T follicular helper cell (primary cell): Measurements from ENCODE around the gene RRP12.
"Not testable (repeated sequence)": the region's sequence is repeated elsewhere in the genome, so short reads cannot be mapped to it uniquely, and the experiment has no call there.

Source experiments
- DNase-seq: peaks from one replicate; pipeline ENCODE4 v3.0.0-alpha.2; 2020; ENCODE audit warnings: low read depth
- total RNA-seq, 2 experiments: gene quantifications; one replicate each; lab custom pipeline; 2026; lab: John Stamatoyannopoulos, UW

The RRP12 gene, protein sequence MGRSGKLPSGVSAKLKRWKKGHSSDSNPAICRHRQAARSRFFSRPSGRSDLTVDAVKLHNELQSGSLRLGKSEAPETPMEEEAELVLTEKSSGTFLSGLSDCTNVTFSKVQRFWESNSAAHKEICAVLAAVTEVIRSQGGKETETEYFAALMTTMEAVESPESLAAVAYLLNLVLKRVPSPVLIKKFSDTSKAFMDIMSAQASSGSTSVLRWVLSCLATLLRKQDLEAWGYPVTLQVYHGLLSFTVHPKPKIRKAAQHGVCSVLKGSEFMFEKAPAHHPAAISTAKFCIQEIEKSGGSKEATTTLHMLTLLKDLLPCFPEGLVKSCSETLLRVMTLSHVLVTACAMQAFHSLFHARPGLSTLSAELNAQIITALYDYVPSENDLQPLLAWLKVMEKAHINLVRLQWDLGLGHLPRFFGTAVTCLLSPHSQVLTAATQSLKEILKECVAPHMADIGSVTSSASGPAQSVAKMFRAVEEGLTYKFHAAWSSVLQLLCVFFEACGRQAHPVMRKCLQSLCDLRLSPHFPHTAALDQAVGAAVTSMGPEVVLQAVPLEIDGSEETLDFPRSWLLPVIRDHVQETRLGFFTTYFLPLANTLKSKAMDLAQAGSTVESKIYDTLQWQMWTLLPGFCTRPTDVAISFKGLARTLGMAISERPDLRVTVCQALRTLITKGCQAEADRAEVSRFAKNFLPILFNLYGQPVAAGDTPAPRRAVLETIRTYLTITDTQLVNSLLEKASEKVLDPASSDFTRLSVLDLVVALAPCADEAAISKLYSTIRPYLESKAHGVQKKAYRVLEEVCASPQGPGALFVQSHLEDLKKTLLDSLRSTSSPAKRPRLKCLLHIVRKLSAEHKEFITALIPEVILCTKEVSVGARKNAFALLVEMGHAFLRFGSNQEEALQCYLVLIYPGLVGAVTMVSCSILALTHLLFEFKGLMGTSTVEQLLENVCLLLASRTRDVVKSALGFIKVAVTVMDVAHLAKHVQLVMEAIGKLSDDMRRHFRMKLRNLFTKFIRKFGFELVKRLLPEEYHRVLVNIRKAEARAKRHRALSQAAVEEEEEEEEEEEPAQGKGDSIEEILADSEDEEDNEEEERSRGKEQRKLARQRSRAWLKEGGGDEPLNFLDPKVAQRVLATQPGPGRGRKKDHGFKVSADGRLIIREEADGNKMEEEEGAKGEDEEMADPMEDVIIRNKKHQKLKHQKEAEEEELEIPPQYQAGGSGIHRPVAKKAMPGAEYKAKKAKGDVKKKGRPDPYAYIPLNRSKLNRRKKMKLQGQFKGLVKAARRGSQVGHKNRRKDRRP (N-terminal part only)
- total RNA-seq = 54.7 to 359 reads per million in 2 experiments

- DNase-seq = peak; percentile 81
Observed at GRCh38 chr10:97400665-97401454, at the start of gene RRP12. Gene RRP12 (minus strand): TSS chr10:97401340. CDS start chr10:97401231, 109 bp downstream.

DNA sequence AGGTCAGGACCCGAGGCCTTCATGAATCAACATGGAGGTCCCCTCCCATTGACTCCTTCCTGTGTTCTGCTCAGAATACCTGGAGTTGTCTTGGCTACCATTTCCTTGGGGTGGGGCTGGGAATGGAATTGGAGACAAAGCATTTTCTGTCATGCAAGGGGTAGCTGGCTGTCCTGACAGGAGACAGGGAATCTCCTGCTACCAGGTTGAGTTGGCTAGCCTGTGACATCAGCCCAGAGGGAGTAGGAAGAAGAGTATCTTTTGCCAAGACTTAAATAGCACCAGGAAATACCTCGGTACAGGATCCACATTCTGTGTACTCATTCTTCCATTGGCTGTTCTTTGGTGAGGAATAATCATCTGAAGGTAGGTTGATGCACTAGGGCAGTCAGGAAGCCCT lies 49.7 kb upstream of the RRP12 start:
- DNase-seq = no peak

- peak; percentile 84 for DNase-seq
Observed at GRCh38 chr10:97445722-97446639, 44.8 kb upstream of the RRP12 start, which contains the start of the genes EXOSC1 and ZDHHC16. Gene EXOSC1 (minus strand): TSS chr10:97446006. CDS start chr10:97445985, 21 bp downstream. Gene ZDHHC16 (plus strand): TSS chr10:97446175. CDS start chr10:97451676, 5,501 bp downstream.

- no peak for DNase-seq
Observed at GRCh38 chr10:97445357-97445721, 44.2 kb upstream of the RRP12 start.

GRCh38 chr10:97444212-97444611 lies 43.1 kb upstream of the RRP12 start:
- no peak for DNase-seq

DNA sequence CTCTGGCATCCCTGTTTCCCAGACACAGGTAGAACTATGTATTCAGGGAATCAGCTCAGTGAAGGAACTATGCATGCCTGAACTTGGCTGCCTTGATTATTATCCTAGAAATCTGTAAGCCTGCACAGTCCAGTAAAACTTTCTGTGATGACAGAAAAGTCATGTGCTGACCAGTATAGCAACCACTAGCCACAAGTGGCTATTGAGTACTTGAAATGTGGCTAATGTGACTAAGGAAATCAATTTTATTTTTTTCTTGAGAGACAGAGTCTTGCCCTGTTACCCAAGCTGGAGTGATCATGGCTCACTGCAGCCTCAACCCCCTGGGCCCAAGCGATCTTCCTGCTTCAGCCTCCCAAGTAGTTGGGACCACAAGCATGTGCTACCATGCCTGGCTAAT lies 41.1 kb upstream of the RRP12 start:
- no peak for DNase-seq

DNA sequence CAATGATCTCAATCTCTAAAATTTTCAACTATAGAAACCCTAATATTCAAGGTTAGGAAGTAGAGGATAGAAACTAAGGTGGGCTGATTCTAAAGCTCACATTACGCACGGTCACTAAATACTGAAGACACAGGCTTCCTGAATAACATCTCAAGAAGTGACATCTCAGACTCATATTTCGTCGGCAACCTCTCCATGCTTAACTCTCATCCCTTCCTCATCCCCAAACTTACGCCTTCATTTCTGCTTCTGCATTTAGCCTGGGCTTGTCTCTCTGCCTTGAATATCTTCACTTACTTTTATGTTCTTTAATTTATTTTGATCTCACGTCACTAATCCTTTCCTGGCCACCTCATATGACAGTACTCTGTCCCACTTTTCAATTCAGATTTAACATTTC lies 34.1 kb upstream of the RRP12 start:
- no peak for DNase-seq

DNA sequence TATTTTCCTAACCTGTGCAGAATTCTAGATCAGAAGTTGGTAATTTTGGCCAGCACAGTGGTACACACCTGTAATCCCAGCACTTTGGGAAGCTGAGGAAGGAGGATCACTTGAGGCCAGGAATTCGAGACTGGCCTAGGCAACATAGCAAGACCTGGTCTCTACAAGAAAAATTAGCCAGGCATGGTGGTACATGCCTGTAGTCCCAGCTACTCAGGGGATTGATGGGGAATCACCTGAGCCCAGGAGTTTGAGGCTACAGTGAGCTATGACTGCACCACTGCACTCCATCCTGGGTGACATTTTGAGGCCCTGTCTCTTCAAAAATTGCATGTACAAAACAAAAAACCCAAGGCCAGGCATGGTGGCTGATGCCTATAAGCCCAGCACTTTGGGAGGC lies 33.4 kb upstream of the RRP12 start:
- DNase-seq = no peak

DNA sequence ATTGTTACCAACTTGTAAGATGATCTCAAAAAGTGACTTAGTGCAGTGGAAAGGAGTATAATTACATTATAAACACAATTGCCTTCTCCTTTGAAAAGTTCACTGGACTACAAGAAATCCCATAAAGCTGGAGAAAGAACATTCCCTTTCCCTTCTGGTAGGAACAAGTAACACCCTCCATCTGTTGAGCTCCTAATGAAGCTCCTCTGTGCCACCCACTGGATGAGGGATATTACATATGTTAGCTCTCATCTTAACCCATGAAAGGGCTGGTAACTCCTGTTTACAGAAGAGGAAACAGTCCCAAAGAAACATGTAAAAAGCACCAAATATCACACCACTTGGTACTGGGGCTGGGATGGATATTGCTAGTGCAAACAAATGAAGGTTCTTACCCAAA lies 32.9 kb upstream of the RRP12 start:
- DNase-seq = no peak

DNA sequence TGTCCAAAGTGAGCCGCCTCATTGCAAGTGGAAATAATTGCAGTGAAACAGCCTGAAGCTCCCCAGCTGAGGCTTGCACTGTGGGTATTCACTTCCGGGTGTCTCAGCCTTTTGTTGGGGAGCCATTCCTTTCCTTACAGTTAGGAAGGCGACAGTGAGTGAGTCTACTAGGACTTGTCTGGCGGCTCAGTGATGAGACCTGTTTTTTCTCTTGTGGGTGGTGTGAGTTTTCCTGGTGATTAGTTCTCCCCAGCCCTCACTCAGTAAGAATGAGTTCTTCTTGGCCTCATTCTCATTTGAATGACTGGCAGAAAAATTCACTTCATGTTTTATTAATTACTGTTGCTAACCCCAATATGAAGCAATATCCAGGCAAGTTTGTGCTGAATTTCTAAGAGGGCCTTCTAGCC lies 27.4 kb upstream of the RRP12 start:
- DNase-seq = peak; percentile 26

DNA sequence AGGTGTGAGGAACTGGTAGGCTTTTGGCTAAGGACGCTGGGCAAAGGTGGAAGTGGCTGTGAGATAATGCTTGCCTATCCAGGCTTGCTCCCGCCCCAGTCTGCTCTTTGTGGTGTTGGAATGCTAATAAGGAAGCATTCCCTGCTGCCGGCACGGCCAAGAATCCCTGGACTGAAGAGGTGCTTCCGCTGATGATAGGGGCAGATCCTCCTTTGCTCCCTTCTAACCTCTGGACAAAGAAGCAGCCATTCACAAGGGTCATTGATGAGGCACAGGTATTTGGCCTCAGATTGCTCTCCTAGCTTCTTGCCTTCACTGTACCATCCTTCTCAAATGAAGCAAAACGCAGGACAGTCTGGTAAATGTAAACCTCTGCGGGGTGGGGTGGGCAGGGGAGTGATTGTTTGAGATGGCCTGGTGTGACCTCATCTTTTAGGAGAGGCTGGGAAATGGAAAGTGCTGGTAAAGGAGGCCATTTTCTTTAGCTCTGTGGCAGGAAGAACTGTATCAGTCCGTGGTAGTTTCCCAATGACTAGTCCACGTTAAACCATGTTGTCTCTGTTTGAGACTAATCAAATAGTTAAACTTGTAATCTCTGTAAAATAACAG lies 26.5 kb upstream of the RRP12 start:
- no peak for DNase-seq

GRCh38 chr10:97426776-97427570 lies 25.8 kb upstream of the RRP12 start:
- no peak for DNase-seq

GRCh38 chr10:97425964-97426775 lies 25.0 kb upstream of the RRP12 start, which contains the start of gene PGAM1:
Gene PGAM1 (plus strand): TSS chr10:97426191. CDS start chr10:97426308, 117 bp downstream.
- peak; percentile 91 for DNase-seq

- DNase-seq = not testable (repeated sequence)
Observed at GRCh38 chr10:97423757-97424098, 22.6 kb upstream of the RRP12 start.

DNA sequence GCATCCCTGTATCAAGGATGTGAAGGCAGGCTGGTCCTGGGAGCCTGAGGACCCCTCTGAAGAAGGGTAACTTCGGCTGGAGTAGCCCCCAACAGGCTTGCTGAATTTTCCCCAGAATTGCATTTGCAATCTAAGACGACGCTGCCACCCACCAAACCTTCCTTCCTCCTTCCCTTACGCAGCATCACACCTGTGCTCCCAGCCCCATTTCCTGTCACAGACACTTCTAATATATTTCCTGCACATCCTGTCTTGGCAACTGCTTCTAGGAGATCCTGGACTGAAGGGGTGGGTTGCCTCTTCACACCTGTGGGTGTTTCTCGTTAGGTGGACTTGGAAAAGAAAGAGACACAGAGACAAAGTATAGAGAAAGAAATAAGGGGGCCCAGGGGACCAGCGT lies 15.4 kb upstream of the RRP12 start:
- no peak for DNase-seq

- no peak for DNase-seq
Observed at GRCh38 chr10:97412891-97413304, 11.8 kb upstream of the RRP12 start.

DNA sequence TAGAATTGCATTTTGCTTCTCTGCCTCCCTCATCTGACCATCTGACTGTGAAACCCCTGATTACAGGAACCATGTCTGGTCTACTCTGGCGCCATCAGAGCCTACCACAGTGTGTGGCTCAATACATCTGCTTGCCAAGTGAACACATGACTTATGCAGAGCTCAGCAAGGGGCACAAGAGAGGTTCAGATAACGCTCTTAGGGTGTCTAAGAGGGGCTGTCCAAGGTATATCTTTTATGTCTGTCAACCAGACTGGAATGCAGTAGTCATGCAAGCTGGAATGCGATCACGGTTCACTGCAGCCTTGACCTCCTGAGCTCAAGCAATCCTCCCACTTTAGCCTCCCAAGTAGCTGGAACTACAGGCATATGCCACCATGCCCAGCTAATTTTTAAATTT lies 10.3 kb upstream of the RRP12 start:
- DNase-seq = no peak
